Panc1 (cell line): ENCODE measurements around the gene UROD. TPM values are rescaled to one million over a fixed set of nuclear protein-coding genes. Genes with fewer than 3 reads are reported as not detected.

Experiments used
- ATAC-seq: fragments of 200-7000 bp; cut with Tn5 transposase; 2 replicates; pipeline ENCODE4 v1.9.1; 2020; ENCODE audit warnings: mild to moderate bottlenecking, moderate library complexity
- BruUV-seq: library from RNA; stranded (reverse); fragments of 400-500 nt; replicated peaks from 2 replicates; lab custom pipeline; 2021; lab: Mats Ljungman, UMichigan
- CTCF ChIA-PET: fragments of 300-600 bp; sonication (Branson Sonifier 250); formaldehyde crosslinking; loops from one replicate; lab custom pipeline; 2022; ENCODE audit warnings: antibody characterized with exemption; lab: Charles Lee
- POLR2A ChIA-PET: fragments of 300-600 bp; sonication (Branson Sonifier 250); formaldehyde crosslinking; loops from one replicate; lab custom pipeline; 2022; ENCODE audit warnings: antibody characterized with exemption; lab: Charles Lee
- DNase-seq: peaks from one replicate; pipeline ENCODE4 v3.0.0-alpha.2; 2010; ENCODE audit warnings: low read depth, low spot score
- H3K27ac ChIP-seq: 2 replicates; pipeline ENCODE4 v1.5.1; 2011; ENCODE audit warnings: mild to moderate bottlenecking, low read length, inconsistent platforms
- H3K27me3 ChIP-seq: fragments of 200-500 bp; sonication (Bioruptor generic); 2 replicates; pipeline ENCODE4 v1.6.0; 2014; ENCODE audit warnings: low read length, inconsistent platforms; ENCODE audit not compliant: control insufficient read depth, insufficient read depth
- H3K36me3 ChIP-seq: fragments of 200-500 bp; sonication (Bioruptor generic); 2 replicates; pipeline ENCODE4 v1.5.1; 2014; ENCODE audit warnings: inconsistent platforms, mild to moderate bottlenecking, low read length, moderate library complexity; ENCODE audit not compliant: control insufficient read depth, insufficient read depth
- H3K4me1 ChIP-seq: 2 replicates; pipeline ENCODE4 v1.5.1; 2011; ENCODE audit warnings: inconsistent platforms, mild to moderate bottlenecking, low read length, moderate library complexity; ENCODE audit not compliant: control insufficient read depth, insufficient read depth
- H3K4me3 ChIP-seq, 2 experiments: 2 replicates each; pipeline ENCODE4 v1.5.1; 2011 to 2012; ENCODE audit warnings: low read depth in 2 of 2, low read length in 2 of 2, mild to moderate bottlenecking in 2 of 2, inconsistent platforms in 1 of 2, moderate library complexity in 1 of 2
- H3K9me3 ChIP-seq: fragments of 200-500 bp; sonication (Bioruptor generic); 2 replicates; pipeline ENCODE4 v1.5.1; 2014; ENCODE audit warnings: low read depth, mild to moderate bottlenecking, inconsistent platforms, low read length, moderate library complexity; ENCODE audit not compliant: control insufficient read depth, insufficient read depth
- CTCF ChIP-seq: fragments of 450-650 bp; IDR thresholded peaks from 2 replicates; pipeline ENCODE4 v1.5.1; 2017; ENCODE audit warnings: mild to moderate bottlenecking
- POLR2AphosphoS5 ChIP-seq: IDR thresholded peaks from 2 replicates; pipeline ENCODE4 v1.6.1; 2012; ENCODE audit warnings: mild to moderate bottlenecking, low read depth, low read length, moderate library complexity
- REST ChIP-seq, 2 experiments: IDR thresholded peaks; 2 replicates each; pipeline ENCODE4 v1.6.1; 2011 to 2012; ENCODE audit warnings: low read depth in 2 of 2, control low read depth in 1 of 2, low read length in 1 of 2, mild to moderate bottlenecking in 1 of 2, moderate library complexity in 1 of 2; ENCODE audit not compliant: insufficient read depth in 1 of 2
- SIN3A ChIP-seq: IDR thresholded peaks from 2 replicates; pipeline ENCODE4 v1.6.1; 2012; ENCODE audit warnings: low read depth, mild to moderate bottlenecking, low read length, moderate library complexity, borderline replicate concordance; ENCODE audit not compliant: insufficient read depth
- TCF7L2 ChIP-seq: IDR thresholded peaks from 2 replicates; pipeline ENCODE4 v1.6.1; 2011; ENCODE audit warnings: mild to moderate bottlenecking, low read depth, low read length, inconsistent platforms
- in situ Hi-C: cut with HindIII; loops from 2 replicates; pipeline ENCODE4 v1.10.0; 2016; ENCODE audit warnings: low sequenced_read_pairs, low pct_unique_long_range_greater_than_20kb
- intact Hi-C: fragments of 100-400 bp; cut with micrococcal nuclease; formaldehyde crosslinking; loops from one replicate; pipeline ENCODE4 v1.10.0; 2022; ENCODE audit not compliant: unreplicated experiment
- total RNA-seq: library from RNA; stranded (reverse); gene quantifications from one replicate; pipeline ENCODE4 v1.2.1, GENCODE V29; 2021; ENCODE audit not compliant: unreplicated experiment

UROD gene
- total RNA-seq, 1 experiment from 2014 or later: 76.8 TPM

GRCh38 chr1:44985747-44986359 lies 26.2 kb upstream of the UROD start:
- no peak for TF ChIP-seq REST (IDR thresholded peaks at IDR 0.05; ENCODE audit: insufficient read depth in 1 of 2, low read depth in 2 of 2, low read length in 1 of 2)
- TF ChIP-seq CTCF: no peak
- no peak for TF ChIP-seq SIN3A
- no peak for TF ChIP-seq POLR2AphosphoS5
- TF ChIP-seq TCF7L2: no peak
- H3K9me3 ChIP-seq: no peaks in the 10 kb centered on the region
- peak overlapping the region; percentile 82 to 90 for H3K4me3 ChIP-seq
- H3K4me1 ChIP-seq: peaks cover 7% of the 10 kb centered on the region
- TSS peak; percentile 93 for BruUV-seq
- H3K27ac ChIP-seq: peak overlapping the region; percentile 88
- intact Hi-C loops: no loop called here
- DNase-seq (no peak), ATAC-seq (peak; percentile 9; the same call in 1 of the 2 replicates)
- H3K27me3 ChIP-seq: no peaks in the 10 kb centered on the region
- peaks cover 6% of the 10 kb centered on the region; the same call in 1 of the 2 replicates for H3K36me3 ChIP-seq
- CTCF ChIA-PET: no interaction called here
- POLR2A ChIA-PET: interaction anchor here (0.6 kb wide), 1 partner anchor 166 kb away, joined by 3 read pairs; no protein-coding TSS in a partner anchor
- in situ Hi-C loops: no loop called here

- Histone ChIP-seq H3K4me3 (no peak overlapping the region), H3K36me3 (peaks cover 2% of the 10 kb centered on the region; the same call in 1 of the 2 replicates), H3K27ac (no peak overlapping the region), H3K4me1 (peaks cover 7% of the 10 kb centered on the region), H3K9me3 (no peaks in the 10 kb centered on the region), H3K27me3 (no peaks in the 10 kb centered on the region)
- TF ChIP-seq TCF7L2: no peak
- TF ChIP-seq CTCF: no peak
- TF ChIP-seq SIN3A: no peak
- no peak for TF ChIP-seq POLR2AphosphoS5
- TF ChIP-seq REST (IDR thresholded peaks at IDR 0.05; ENCODE audit: insufficient read depth in 1 of 2, low read depth in 2 of 2, low read length in 1 of 2): no peak
- intact Hi-C loops: no loop called here
- BruUV-seq: no TSS peak
- ChIA-PET POLR2A (interaction anchor here (0.5 to 0.6 kb wide), 3 partner anchors 24 to 366 kb away, joined by 3 to 5 read pairs (median 3); no protein-coding TSS in a partner anchor), CTCF (interaction anchor here (0.7 kb wide), 1 partner anchor 21 kb away, joined by 6 read pairs; no protein-coding TSS in a partner anchor)
- no peak for DNase-seq
- ATAC-seq: no peak
- in situ Hi-C loops: no loop called here
Measured at GRCh38 chr1:44988531-44989156, 23.4 kb upstream of the UROD start.
